H1 (cell line): Measurements from ENCODE around the gene RAB39A. TPM values are rescaled to one million over a fixed set of nuclear protein-coding genes. Genes with fewer than 3 reads are reported as not detected.

ENCODE experiments used
- BRCA1 ChIP-seq: IDR thresholded peaks from 2 replicates; pipeline ENCODE4 v1.6.1; 2012; ENCODE audit warnings: low read depth, low read length, improper control_type of control experiment
- CBX5 ChIP-seq: fragments of 300-800, 300-1000 bp; sonication (generic); IDR thresholded peaks from 2 replicates; pipeline ENCODE4 v1.7.1; 2016; ENCODE audit warnings: antibody characterized with exemption, low read length, low read depth
- CTBP2 ChIP-seq: IDR thresholded peaks from 2 replicates; pipeline ENCODE4 v1.7.0; 2011; ENCODE audit warnings: borderline replicate concordance, mild to moderate bottlenecking, moderate library complexity, mixed read lengths, low read length; ENCODE audit not compliant: insufficient read depth, insufficient read length
- EP300 ChIP-seq, 2 experiments: IDR thresholded peaks; 1 replicate in 1 of 2; 2 replicates in 1 of 2; pipeline ENCODE4 v1.6.1; 2011 to 2012; ENCODE audit warnings: low read depth in 2 of 2, low read length in 2 of 2, mild to moderate bottlenecking in 2 of 2, borderline replicate concordance in 1 of 2, inconsistent platforms in 1 of 2, moderate library complexity in 1 of 2
- KDM5A ChIP-seq: fragments of 200-600 bp; IDR thresholded peaks from 2 replicates; pipeline ENCODE4 v1.7.1; 2012; ENCODE audit warnings: mild to moderate bottlenecking, low read length, inconsistent platforms, mixed read lengths
- MAFK ChIP-seq: IDR thresholded peaks from 2 replicates; pipeline ENCODE4 v1.6.1; 2012; ENCODE audit warnings: low read depth, mild to moderate bottlenecking, improper control_type of control experiment, low read length
- SP1 ChIP-seq: IDR thresholded peaks from 2 replicates; pipeline ENCODE4 v1.6.1; 2011; ENCODE audit warnings: low read depth, low read length
- SP2 ChIP-seq: IDR thresholded peaks from 2 replicates; pipeline ENCODE4 v1.6.1; 2012; ENCODE audit warnings: mild to moderate bottlenecking, low read length, inconsistent platforms
- SRF ChIP-seq: IDR thresholded peaks from 2 replicates; pipeline ENCODE4 v1.6.1; 2011; ENCODE audit warnings: mild to moderate bottlenecking, low read depth, low read length, moderate library complexity
- TEAD4 ChIP-seq: IDR thresholded peaks from 2 replicates; pipeline ENCODE4 v1.6.1; 2012; ENCODE audit warnings: low read depth, low read length, inconsistent platforms, mixed read lengths
- polyA plus RNA-seq, 7 experiments: library from polyadenylated mRNA; depleted of rRNA in 3 of 7; stranded (reverse) in 5 of 7; unstranded in 2 of 7; fragments of >200 nt in 5 of 7; fragments of 200-250 nt in 2 of 7; gene quantifications; 1 replicate in 5 of 7; 2 replicates in 1 of 7; 4 replicates in 1 of 7; pipeline versions ENCODE4 v1.2.1 to v1.2.3, GENCODE V29; 2011 to 2013; ENCODE audit warnings: missing spikeins in 2 of 7, mixed read lengths in 2 of 7
- total RNA-seq: library from RNA; stranded (reverse); fragmentation: NEBNext Ultra II Directional; extraction: Animal tissue kit (Norgen Biotek cat#: 25700); gene quantifications from 2 replicates; pipeline ENCODE4 v1.2.1, GENCODE V29; 2021
- TF ChIP-seq, protein P1 (sequence below), 3 experiments: IDR thresholded peaks; 1 replicate in 2 of 3; 2 replicates in 1 of 3; pipeline versions ENCODE4 v1.5.1 to v1.6.1; 2011; ENCODE audit warnings: low read length in 3 of 3, mild to moderate bottlenecking in 3 of 3, inconsistent platforms in 2 of 3, low read depth in 1 of 3, moderate library complexity in 1 of 3; ENCODE audit not compliant: insufficient read depth in 1 of 3; ENCODE audit errors: control extremely low read depth in 1 of 3
- TF ChIP-seq, protein P2 (sequence below): IDR thresholded peaks from 2 replicates; pipeline ENCODE4 v1.6.1; 2012; ENCODE audit warnings: low read length, inconsistent platforms

The RAB39A gene
- total and polyA plus RNA-seq, 2 of the 8 experiments (the other 6 are each of a cell fraction or from before 2014, with no cell fraction given) = 7.1 to 19.1 TPM

DNA sequence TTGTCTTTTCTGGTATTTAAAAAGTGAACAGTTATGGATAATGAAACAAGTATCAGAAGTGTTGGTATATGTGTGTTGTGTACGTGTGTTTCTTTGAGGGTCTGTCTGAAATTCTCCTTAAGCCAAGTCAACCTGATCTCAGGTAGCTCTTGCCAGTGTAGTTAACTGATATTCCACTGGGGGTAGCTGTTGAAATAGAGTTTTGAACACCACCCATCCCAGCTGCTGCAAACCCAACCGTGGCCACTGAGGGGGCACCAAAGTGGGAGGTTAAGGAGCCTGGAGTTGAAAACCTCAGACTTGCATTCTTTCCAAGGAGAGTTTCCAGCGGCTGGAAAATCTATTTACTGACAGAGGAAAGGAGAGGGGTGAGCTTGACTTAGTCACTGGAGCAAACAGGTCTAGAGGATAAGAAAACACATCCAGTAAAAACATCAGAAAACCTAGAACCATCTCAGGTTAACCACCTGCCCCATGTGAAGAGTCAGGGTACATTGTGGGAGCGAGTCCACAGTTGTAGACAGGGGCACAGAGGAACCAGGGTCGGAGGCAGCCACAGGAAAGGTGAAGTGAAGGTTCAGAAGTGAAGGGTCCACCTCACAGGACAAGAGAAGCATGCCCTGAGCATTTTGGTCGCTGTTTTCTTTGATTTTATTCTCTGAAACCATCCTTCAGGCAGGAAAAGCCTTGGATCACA, 71.7 kb downstream of the RAB39A start (continued):
- TF ChIP-seq, protein P1, sequence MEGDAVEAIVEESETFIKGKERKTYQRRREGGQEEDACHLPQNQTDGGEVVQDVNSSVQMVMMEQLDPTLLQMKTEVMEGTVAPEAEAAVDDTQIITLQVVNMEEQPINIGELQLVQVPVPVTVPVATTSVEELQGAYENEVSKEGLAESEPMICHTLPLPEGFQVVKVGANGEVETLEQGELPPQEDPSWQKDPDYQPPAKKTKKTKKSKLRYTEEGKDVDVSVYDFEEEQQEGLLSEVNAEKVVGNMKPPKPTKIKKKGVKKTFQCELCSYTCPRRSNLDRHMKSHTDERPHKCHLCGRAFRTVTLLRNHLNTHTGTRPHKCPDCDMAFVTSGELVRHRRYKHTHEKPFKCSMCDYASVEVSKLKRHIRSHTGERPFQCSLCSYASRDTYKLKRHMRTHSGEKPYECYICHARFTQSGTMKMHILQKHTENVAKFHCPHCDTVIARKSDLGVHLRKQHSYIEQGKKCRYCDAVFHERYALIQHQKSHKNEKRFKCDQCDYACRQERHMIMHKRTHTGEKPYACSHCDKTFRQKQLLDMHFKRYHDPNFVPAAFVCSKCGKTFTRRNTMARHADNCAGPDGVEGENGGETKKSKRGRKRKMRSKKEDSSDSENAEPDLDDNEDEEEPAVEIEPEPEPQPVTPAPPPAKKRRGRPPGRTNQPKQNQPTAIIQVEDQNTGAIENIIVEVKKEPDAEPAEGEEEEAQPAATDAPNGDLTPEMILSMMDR (IDR thresholded peaks at IDR 0.05; ENCODE audit: control extremely low read depth in 1 of 3, insufficient read depth in 1 of 3, low read depth in 1 of 3, low read length in 3 of 3) = peak; percentile 64 to 99 (median 90)
- TF ChIP-seq CBX5 (no peak), SRF (no peak), CTBP2 (no peak), BRCA1 (no peak), EP300 (IDR thresholded peaks at IDR 0.05; ENCODE audit: borderline replicate concordance in 1 of 2, low read depth in 2 of 2, low read length in 2 of 2) (no peak), KDM5A (no peak), TEAD4 (no peak), SP2 (no peak), SP1 (no peak), MAFK (no peak)
- TF ChIP-seq, protein P2, sequence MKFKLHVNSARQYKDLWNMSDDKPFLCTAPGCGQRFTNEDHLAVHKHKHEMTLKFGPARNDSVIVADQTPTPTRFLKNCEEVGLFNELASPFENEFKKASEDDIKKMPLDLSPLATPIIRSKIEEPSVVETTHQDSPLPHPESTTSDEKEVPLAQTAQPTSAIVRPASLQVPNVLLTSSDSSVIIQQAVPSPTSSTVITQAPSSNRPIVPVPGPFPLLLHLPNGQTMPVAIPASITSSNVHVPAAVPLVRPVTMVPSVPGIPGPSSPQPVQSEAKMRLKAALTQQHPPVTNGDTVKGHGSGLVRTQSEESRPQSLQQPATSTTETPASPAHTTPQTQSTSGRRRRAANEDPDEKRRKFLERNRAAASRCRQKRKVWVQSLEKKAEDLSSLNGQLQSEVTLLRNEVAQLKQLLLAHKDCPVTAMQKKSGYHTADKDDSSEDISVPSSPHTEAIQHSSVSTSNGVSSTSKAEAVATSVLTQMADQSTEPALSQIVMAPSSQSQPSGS = no peak
